SK-N-SH (cell line): ENCODE results near the gene LGR4.

Source experiments
- EZH2phosphoT487 ChIP-seq: fragments of 200-600 bp; sonication (generic); IDR thresholded peaks from 2 replicates; pipeline ENCODE4 v1.6.1; 2017; ENCODE audit warnings: low read depth, mixed run types, mild to moderate bottlenecking, antibody characterized with exemption, moderate library complexity, borderline replicate concordance
- JUND ChIP-seq: IDR thresholded peaks from 2 replicates; pipeline ENCODE4 v1.4.0; 2012

DNA sequence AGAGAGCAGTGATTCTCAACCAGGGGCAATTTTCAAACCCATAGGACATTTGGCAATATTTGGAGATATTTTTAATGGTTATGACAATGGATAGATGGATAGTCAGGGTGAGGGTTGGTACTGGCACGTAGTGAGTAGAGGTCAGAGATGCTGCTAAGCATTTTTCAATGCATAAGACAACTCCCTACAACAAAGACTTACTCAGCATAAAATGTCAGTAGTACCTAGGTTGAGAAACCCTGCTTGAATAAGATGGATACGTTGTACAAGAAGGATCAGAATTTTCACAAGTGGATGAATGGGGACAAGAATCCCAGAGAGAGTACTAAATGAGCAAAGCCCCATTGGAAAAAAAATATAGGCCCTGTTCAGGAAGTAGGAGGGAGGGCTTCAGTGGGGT is 45.9 kb upstream of the LGR4 start:
- TF ChIP-seq JUND, result no peak
- no peak for TF ChIP-seq EZH2phosphoT487
